Right cardiac atrium (tissue), 5 donors: ENCODE results near the gene WWC1. TPM values are rescaled to one million over a fixed set of nuclear protein-coding genes. Genes with fewer than 3 reads are reported as not detected.
A peak's percentile ranks its signal among the peaks of the same experiment; 100 is the strongest.
"Not testable (repeated sequence)": the region's sequence is repeated elsewhere in the genome, so short reads cannot be mapped to it uniquely, and the experiment has no call there.

Source experiments
- ATAC-seq, 2 donors: fragments of 200-7000 bp; cut with Tn5 transposase; one replicate each; pipeline versions ENCODE4 v1.8.0 to v1.9.1; 2020; ENCODE audit warnings: moderate library complexity in 2 of 2, mild to moderate bottlenecking in 1 of 2
- DNase-seq, 3 donors: peaks; one replicate each; pipeline ENCODE4 v3.0.0-alpha.2; 2020
- H3K27ac ChIP-seq: one replicate; pipeline ENCODE4 v1.5.1; 2013; ENCODE audit warnings: mild to moderate bottlenecking, low read length, control low read depth, moderate library complexity
- H3K27me3 ChIP-seq: one replicate; pipeline ENCODE4 v1.6.1; 2013; ENCODE audit not compliant: control insufficient read depth, insufficient read depth
- H3K4me1 ChIP-seq: one replicate; pipeline ENCODE4 v1.6.1; 2013; ENCODE audit warnings: low read length; ENCODE audit not compliant: control insufficient read depth, insufficient read depth
- H3K4me3 ChIP-seq: one replicate; pipeline ENCODE4 v1.5.1; 2013; ENCODE audit warnings: low read length, control low read depth
- H3K9me3 ChIP-seq: one replicate; pipeline ENCODE4 v1.6.1; 2013; ENCODE audit warnings: low read length; ENCODE audit not compliant: control insufficient read depth
- WGBS: extraction: QIAGEN DNeasy Blood & Tissue Kit; methylation state at CpG from one replicate; pipeline ENCODE4 v1.1.7; 2013; 5-methylcytosine and 5-hydroxymethylcytosine counted together
- intact Hi-C, 4 donors: fragments of 100-400 bp; cut with DNase I; formaldehyde crosslinking; loops; one replicate each; pipeline versions ENCODE4 v1.11.0 to v1.14.0; 2022 to 2023
- polyA plus RNA-seq: library from polyadenylated mRNA; stranded (reverse); fragments of 200-250 nt; gene quantifications from one replicate; pipeline ENCODE4 v1.2.3, GENCODE V29; 2013
- total RNA-seq, 4 donors: library from RNA; stranded (reverse); fragmentation: NEBNext Ultra II Directional; extraction: Animal tissue kit (Norgen Biotek cat#: 25700); gene quantifications; one replicate each; pipeline ENCODE4 v1.2.1, GENCODE V29; 2021
- donor health status: healthy with polysubstance abuse.
- donor health status: DM: no; HTN: yes; CAD: no.
- donor health status: DM: no; HTN: no; CAD: no.
- donor health status: DM: no; HTN: yes; CAD: no; lungs with severe emphysema.
- donor health status: DM: yes; HTN: yes; CAD: no.

Gene WWC1
- total and polyA plus RNA-seq, 5 donors: 0.45 to 1.7 (median 1.0) TPM

DNA sequence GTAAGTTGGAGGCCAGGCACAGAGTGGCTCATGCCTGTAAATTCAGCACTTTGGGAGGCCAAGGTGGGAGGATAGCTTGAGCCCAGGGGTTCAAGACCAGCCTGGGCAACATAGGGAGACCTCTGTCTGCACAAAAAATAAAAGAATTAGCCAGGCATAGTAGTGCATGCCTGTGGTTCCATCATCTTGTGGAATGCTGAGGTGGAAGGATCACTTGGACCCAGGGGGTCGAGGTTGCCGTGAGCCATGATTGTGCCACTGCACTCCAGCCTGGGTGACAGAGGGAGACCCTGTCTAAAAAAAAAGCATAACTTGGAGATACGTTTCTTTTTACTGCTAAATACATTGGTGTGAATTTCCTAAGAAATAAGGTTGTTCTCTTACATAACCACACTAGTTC, 19.1 kb downstream of the WWC1 start:
- H3K27me3 ChIP-seq, H3K4me1 ChIP-seq, DNase-seq, ATAC-seq, H3K27ac ChIP-seq, H3K4me3 ChIP-seq, H3K9me3 ChIP-seq, intact Hi-C loops: not testable (repeated sequence)
- WGBS: 85% methylated on average over 3 of the region's 3 CpGs

DNA sequence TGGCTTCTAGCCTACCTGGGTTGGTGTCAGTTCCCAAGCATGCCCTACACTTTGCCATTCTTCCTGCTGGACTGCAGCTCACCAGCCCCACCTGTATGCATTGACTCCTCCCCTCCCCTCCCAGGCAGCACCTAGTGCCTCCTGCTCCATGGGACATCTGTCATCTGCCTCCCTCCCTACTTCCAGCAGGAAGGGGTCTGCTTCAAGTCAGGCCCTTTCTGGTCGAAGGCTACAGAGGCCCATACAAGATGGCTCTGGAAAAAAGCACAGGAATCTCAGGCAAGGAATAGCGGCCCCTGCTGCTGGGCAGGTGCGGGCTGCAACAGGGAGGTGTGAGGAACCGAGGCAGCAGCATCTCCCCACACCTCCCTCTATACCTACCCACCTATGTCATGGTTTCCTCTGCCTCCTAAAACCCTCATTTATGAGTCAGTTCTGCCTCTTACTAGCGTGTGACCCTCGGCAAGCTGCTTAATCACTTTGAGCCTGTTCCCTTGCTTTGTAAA, 19.7 kb downstream of the WWC1 start:
- intact Hi-C loops: no loop called here
- ATAC-seq (no peak), DNase-seq (no peak)
- Histone ChIP-seq H3K4me1 (no peaks in the 10 kb centered on the region), H3K9me3 (no peaks in the 10 kb centered on the region), H3K27ac (no peak overlapping the region), H3K27me3 (no peaks in the 10 kb centered on the region), H3K4me3 (no peak overlapping the region)
- 67% methylated on average over 6 of the region's 6 CpGs for WGBS

- DNase-seq (no peak), ATAC-seq (no peak)
- Histone ChIP-seq H3K4me1 (peaks cover 2% of the 10 kb centered on the region), H3K27me3 (no peaks in the 10 kb centered on the region), H3K9me3 (no peaks in the 10 kb centered on the region), H3K4me3 (no peak overlapping the region), H3K27ac (no peak overlapping the region)
- 78% methylated on average over 11 of the region's 11 CpGs for WGBS
- intact Hi-C loops: no loop called here
Observed at GRCh38 chr5:168312606-168313295, 21.3 kb downstream of the WWC1 start.

DNA sequence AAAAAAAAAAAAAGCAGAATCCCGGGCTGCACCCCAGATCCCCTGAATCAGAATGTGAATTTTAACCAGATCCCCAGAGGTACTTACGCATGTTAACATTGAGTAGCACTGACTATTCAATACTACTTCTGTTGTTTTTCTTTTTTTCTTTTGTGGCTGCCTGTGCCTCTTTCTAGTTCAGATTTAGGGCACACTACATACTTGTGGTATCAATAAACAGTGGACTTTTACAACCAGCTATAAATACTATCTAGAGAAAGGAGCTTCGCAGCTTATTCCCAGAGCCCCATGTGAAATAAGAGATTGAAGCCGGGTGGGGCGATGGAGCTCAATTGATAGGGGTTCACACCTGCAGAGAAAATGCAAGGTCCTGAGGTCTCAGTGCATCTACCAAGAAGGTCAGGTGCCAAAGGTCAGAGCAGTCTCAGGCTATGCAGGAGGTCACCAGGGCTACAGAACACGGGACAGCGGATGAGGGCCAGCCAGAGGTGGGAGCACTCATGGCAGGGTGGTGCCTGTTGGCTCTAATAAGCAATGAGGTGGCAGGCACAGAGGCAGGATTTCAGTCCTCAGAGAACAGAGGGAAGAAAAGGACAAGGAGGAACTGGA, 22.3 kb downstream of the WWC1 start:
- no peaks in the 10 kb centered on the region for H3K27me3 ChIP-seq
- H3K4me1 ChIP-seq: peaks cover 2% of the 10 kb centered on the region
- no peak overlapping the region for H3K27ac ChIP-seq
- no peaks in the 10 kb centered on the region for H3K9me3 ChIP-seq
- H3K4me3 ChIP-seq: no peak overlapping the region
- intact Hi-C loops: no loop called here
- no peak for ATAC-seq
- WGBS: 89% methylated on average over 7 of the region's 7 CpGs
- no peak for DNase-seq

DNA sequence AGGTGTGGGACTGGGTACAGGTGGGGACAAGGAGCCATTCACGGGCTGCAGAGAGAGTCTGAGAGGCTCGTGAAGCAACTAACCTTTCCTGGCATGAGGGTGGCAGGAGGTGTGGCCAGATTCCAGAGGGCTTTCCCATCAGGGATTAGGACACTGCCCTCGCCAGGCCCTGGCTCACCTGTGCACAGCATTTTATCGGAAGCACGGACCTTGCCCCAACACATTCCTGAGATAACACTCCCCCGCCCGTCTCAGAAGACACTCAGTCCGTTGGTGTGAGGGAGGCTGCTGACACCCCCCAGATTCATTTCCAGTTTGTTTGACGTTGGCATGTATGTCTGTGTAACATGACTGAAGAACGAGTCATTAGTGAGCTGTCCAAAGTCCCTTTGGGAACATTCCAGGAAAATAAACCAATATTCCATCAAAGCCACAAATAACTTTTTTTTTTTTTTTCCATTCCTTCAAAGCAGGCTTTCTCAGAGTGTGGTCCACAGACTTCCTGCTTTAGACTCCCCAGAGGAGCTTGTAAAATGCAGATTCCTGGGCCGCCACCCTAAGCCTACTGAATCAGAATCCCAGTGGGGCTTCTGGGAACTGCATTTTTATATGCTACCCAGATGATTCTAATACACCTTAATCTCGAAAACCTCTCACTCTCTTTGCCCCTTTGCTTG, 23.4 kb downstream of the WWC1 start:
- ATAC-seq (no peak), DNase-seq (no peak)
- no peak overlapping the region for H3K27ac ChIP-seq
- H3K4me3 ChIP-seq: no peak overlapping the region
- intact Hi-C loops: no loop called here
- no peaks in the 10 kb centered on the region for H3K27me3 ChIP-seq
- no peaks in the 10 kb centered on the region for H3K9me3 ChIP-seq
- WGBS: 48% methylated on average over 12 of the region's 12 CpGs
- peaks cover 2% of the 10 kb centered on the region for H3K4me1 ChIP-seq

DNA sequence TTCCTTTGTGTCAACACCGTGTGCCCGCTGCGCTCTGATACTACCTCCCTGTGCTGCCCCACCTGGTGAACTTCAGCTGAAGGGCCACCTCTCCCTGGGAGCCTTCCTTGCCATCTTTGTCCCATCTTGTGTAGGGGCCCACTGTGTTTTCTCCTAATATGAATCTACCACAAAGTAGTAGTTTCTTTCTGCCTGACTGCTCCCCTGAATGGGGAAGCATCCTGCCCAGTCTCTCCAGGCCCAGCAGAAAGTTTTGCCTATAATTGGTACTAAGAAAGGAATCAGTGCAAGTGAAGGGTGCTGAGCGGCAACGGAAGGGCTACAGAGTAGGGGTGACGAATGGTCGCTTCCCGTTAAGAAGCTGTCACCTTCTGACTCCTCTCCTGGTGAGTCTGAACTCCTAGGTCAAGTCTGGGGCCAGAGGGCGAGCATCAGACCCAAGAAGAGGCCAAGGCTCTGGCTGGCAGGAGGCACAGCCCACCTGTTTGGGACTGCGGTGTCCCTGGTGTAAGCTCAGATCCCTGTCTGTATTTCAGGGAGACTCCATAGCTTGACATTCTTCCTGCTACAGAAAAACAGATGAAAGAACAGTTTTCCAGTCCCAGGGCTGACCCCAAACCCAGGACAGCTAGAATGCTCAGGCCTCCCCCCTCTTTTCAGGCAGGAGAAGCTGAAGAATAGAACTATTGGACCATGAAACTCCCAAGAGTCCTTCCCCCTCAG, 24.1 kb downstream of the WWC1 start:
- ATAC-seq (no peak), DNase-seq (no peak)
- H3K27me3 ChIP-seq: no peaks in the 10 kb centered on the region
- intact Hi-C loops: no loop called here
- H3K9me3 ChIP-seq: no peaks in the 10 kb centered on the region
- no peak overlapping the region for H3K27ac ChIP-seq
- H3K4me3 ChIP-seq: no peak overlapping the region
- WGBS: 87% methylated on average over 10 of the region's 10 CpGs
- H3K4me1 ChIP-seq: peaks cover 2% of the 10 kb centered on the region

DNA sequence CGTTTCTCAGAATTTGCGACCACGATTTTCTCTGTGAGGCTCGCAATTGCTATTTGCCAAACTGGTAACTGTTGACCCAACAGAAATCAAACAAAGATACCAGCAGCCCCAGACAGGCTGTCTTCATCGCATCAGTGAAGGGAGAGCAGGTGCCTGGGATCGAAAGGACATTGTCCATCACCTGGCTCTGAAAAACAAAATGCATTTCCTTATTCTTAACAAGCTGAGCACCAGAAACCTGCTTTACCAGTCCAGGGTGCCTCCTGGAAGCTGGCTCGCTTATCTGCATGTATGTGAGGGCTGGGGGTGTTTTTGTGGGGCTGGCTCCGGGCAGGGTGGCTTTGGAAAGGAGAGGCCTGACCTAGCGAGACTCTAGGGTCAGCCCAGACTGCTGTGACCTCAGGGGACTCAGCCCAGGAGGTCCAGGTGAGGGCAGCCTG, 24.7 kb downstream of the WWC1 start:
- no peak overlapping the region for H3K27ac ChIP-seq
- WGBS: 73% methylated on average over 9 of the region's 9 CpGs
- peaks cover 2% of the 10 kb centered on the region for H3K4me1 ChIP-seq
- no peaks in the 10 kb centered on the region for H3K9me3 ChIP-seq
- H3K27me3 ChIP-seq: no peaks in the 10 kb centered on the region
- no peak for ATAC-seq
- no peak overlapping the region for H3K4me3 ChIP-seq
- no peak for DNase-seq
- intact Hi-C loops: no loop called here

- ATAC-seq (no peak), DNase-seq (peak; percentile 55 to 60 (median 57))
- H3K9me3 ChIP-seq: no peaks in the 10 kb centered on the region
- no peaks in the 10 kb centered on the region for H3K27me3 ChIP-seq
- no peak overlapping the region for H3K4me3 ChIP-seq
- 55% methylated on average over 8 of the region's 8 CpGs for WGBS
- peak overlapping the region; percentile 63 for H3K27ac ChIP-seq
- H3K4me1 ChIP-seq: peaks cover 2% of the 10 kb centered on the region
- intact Hi-C loops: no loop called here
Observed at GRCh38 chr5:168317096-168317520, 25.7 kb downstream of the WWC1 start.

DNA sequence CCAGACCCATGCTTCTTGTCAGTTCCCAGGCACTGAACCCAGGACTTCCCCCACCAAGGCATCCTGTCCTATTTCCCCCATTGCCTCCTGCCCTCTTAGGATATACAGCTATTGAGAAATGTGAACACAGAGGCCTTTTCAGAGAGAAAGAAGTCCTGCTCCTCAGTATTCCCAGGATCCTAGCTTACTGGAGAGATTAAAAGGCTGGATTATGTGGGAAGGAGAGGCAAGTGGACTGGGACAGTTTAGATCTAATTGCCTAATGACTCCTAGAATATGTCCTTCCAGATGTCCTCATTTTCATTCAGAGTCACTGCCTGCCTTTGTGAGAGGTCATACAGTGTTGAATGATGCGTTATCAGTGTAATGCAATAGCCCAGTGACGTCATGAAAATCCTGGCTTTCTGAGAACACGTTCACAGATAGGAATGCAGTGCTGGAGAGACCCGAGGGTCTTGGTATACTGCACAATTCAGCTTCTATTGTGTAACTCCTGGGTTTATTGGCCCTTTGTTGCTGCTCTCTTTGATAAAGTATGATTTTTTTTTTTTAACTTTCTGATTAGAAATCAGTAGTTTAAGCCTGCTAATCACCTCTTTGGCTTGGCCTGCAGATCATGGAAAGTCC, 26.2 kb downstream of the WWC1 start:
- ATAC-seq: peak; percentile 90 to 92
- peak overlapping the region; percentile 63 for H3K27ac ChIP-seq
- H3K4me1 ChIP-seq: peaks cover 2% of the 10 kb centered on the region
- WGBS: 13% methylated on average over 4 of the region's 4 CpGs
- no peaks in the 10 kb centered on the region for H3K27me3 ChIP-seq
- H3K9me3 ChIP-seq: no peaks in the 10 kb centered on the region
- H3K4me3 ChIP-seq: no peak overlapping the region
- DNase-seq: peak in 1 of 3 donors; percentile 34
- intact Hi-C loops: no loop called here

GRCh38 chr5:168318240-168318639, 26.8 kb downstream of the WWC1 start:
- WGBS: 87% methylated on average over 4 of the region's 4 CpGs
- H3K9me3 ChIP-seq: no peaks in the 10 kb centered on the region
- ATAC-seq (no peak), DNase-seq (no peak)
- no peak overlapping the region for H3K4me3 ChIP-seq
- H3K27me3 ChIP-seq: no peaks in the 10 kb centered on the region
- intact Hi-C loops: no loop called here
- peaks cover 2% of the 10 kb centered on the region for H3K4me1 ChIP-seq
- H3K27ac ChIP-seq: no peak overlapping the region
